GM23338 (cell line): ENCODE measurements around the gene NQO1. TPM values are rescaled to one million over a fixed set of nuclear protein-coding genes. Genes with fewer than 3 reads are reported as not detected.

Experiments
- ATAC-seq: fragments of 200-7000 bp; cut with Tn5 transposase; 3 replicates; pipeline ENCODE4 v1.9.1; 2020
- DNase-seq: peaks from one replicate; pipeline ENCODE4 v3.0.0-alpha.2; 2015; ENCODE audit warnings: low spot score
- H2AFZ ChIP-seq: fragments of 200-600 bp; sonication (generic); 2 replicates; pipeline ENCODE4 v1.8.0; 2016; ENCODE audit warnings: antibody characterized with exemption, mild to moderate bottlenecking, moderate library complexity
- H3F3A ChIP-seq: fragments of 200-600 bp; sonication (generic); replicated peaks from 2 replicates; pipeline ENCODE4 v1.8.0; 2017; ENCODE audit warnings: antibody characterized with exemption, mixed run types, low read depth
- H3K27ac ChIP-seq: fragments of 200-600 bp; sonication (generic); 2 replicates; pipeline ENCODE4 v1.6.1; 2016; ENCODE audit warnings: low read depth
- H3K27me3 ChIP-seq: fragments of 200-600 bp; sonication (generic); 2 replicates; pipeline ENCODE4 v1.8.0; 2016; ENCODE audit warnings: mild to moderate bottlenecking, mixed run types, moderate library complexity; ENCODE audit not compliant: insufficient read depth
- H3K36me3 ChIP-seq: fragments of 200-600 bp; sonication (generic); 2 replicates; pipeline ENCODE4 v1.8.0; 2016; ENCODE audit warnings: mild to moderate bottlenecking; ENCODE audit not compliant: insufficient read depth
- H3K4me1 ChIP-seq: fragments of 200-600 bp; sonication (generic); 2 replicates; pipeline ENCODE4 v1.8.0; 2016; ENCODE audit warnings: mild to moderate bottlenecking, moderate library complexity; ENCODE audit not compliant: insufficient read depth
- H3K4me2 ChIP-seq: fragments of 200-600 bp; sonication (generic); 2 replicates; pipeline ENCODE4 v1.7.1; 2017; ENCODE audit warnings: mixed run types
- H3K4me3 ChIP-seq: fragments of 200-600 bp; sonication (generic); 2 replicates; pipeline ENCODE4 v1.6.1; 2016; ENCODE audit warnings: mixed run types
- H3K79me2 ChIP-seq: fragments of 200-600 bp; sonication (generic); replicated peaks from 2 replicates; pipeline ENCODE4 v1.8.0; 2017; ENCODE audit warnings: mild to moderate bottlenecking; ENCODE audit not compliant: insufficient read depth
- H3K9me2 ChIP-seq: fragments of 200-600 bp; sonication (generic); 2 replicates; pipeline ENCODE4 v1.8.0; 2017; ENCODE audit not compliant: insufficient read depth
- H4K20me1 ChIP-seq: fragments of 200-600 bp; sonication (generic); replicated peaks from 2 replicates; pipeline ENCODE4 v1.8.0; 2017; ENCODE audit warnings: mild to moderate bottlenecking; ENCODE audit not compliant: insufficient read depth
- H3K27ac Mint-ChIP-seq: 2 replicates; pipeline ENCODE4 v1.8.0; 2020; ENCODE audit warnings: inconsistent platforms, mild to moderate bottlenecking, moderate library complexity, mixed read lengths
- H3K27me3 Mint-ChIP-seq: 3 replicates; pipeline ENCODE4 v1.8.0; 2022; ENCODE audit warnings: low read depth, mild to moderate bottlenecking, moderate library complexity, mixed read lengths, inconsistent platforms; ENCODE audit not compliant: insufficient read depth, poor library complexity
- H3K36me3 Mint-ChIP-seq: 3 replicates; pipeline ENCODE4 v1.8.0; 2021; ENCODE audit warnings: low read depth, mild to moderate bottlenecking, inconsistent platforms, moderate library complexity, mixed read lengths
- H3K4me1 Mint-ChIP-seq: 3 replicates; pipeline ENCODE4 v1.8.0; 2020; ENCODE audit warnings: mild to moderate bottlenecking, inconsistent platforms, mixed read lengths
- H3K4me3 Mint-ChIP-seq: 3 replicates; pipeline ENCODE4 v1.8.0; 2021; ENCODE audit warnings: moderate library complexity, mild to moderate bottlenecking, inconsistent platforms, mixed read lengths
- H3K9me3 Mint-ChIP-seq: 3 replicates; pipeline ENCODE4 v1.8.0; 2020; ENCODE audit warnings: moderate library complexity, mild to moderate bottlenecking, inconsistent platforms, mixed read lengths
- CREB1 ChIP-seq: fragments of 250-450 bp; sonication (Bioruptor Pico); IDR thresholded peaks from 2 replicates; pipeline ENCODE4 v1.5.0; 2020; ENCODE audit warnings: low read depth, mild to moderate bottlenecking, moderate library complexity
- EZH2 ChIP-seq: fragments of 200-600 bp; sonication (generic); IDR thresholded peaks from one replicate; pipeline ENCODE4 v1.8.0; 2017; ENCODE audit warnings: antibody characterized with exemption, mild to moderate bottlenecking, low read depth; ENCODE audit not compliant: unreplicated experiment
- JUNB ChIP-seq: IDR thresholded peaks from one replicate; pipeline ENCODE4 v1.6.1; 2016; ENCODE audit warnings: antibody characterized with exemption; ENCODE audit not compliant: unreplicated experiment
- NANOG ChIP-seq: IDR thresholded peaks from 2 replicates; pipeline ENCODE4 v1.6.1; 2016; ENCODE audit warnings: antibody characterized with exemption, borderline replicate concordance
- POLR2AphosphoS5 ChIP-seq: IDR thresholded peaks from 2 replicates; pipeline ENCODE4 v1.6.1; 2016; ENCODE audit warnings: antibody characterized with exemption, low read depth
- ZNF331 ChIP-seq: fragments of 250-450 bp; sonication (Bioruptor Pico); IDR thresholded peaks from 2 replicates; pipeline ENCODE4 v1.5.0; 2020; ENCODE audit warnings: low read depth, mild to moderate bottlenecking, moderate library complexity
- polyA plus RNA-seq: library from polyadenylated mRNA; unstranded; fragments of >200 nt; fragmentation: Nextera tagmentation; extraction: Ambion mirVana; gene quantifications from 2 replicates; pipeline ENCODE4 v1.2.1, GENCODE V29; 2016
- total RNA-seq: library from RNA; depleted of rRNA; stranded (reverse); fragments of >200 nt; shearing (Covaris generic); gene quantifications from 2 replicates; pipeline ENCODE4 v1.2.3, GENCODE V29; 2014
- TF ChIP-seq, protein P1 (sequence below): IDR thresholded peaks from one replicate; pipeline ENCODE4 v1.6.1; 2018; ENCODE audit warnings: antibody characterized with exemption; ENCODE audit not compliant: unreplicated experiment
- TF ChIP-seq, protein P2 (sequence below): IDR thresholded peaks from 2 replicates; pipeline ENCODE4 v1.6.1; 2016; ENCODE audit warnings: antibody characterized with exemption
- TF ChIP-seq, protein P3 (sequence below), 2 experiments: fragments of 200-600 bp in 1 of 2; sonication (generic) in 1 of 2; conservative IDR thresholded peaks; 2 replicates each; pipeline versions ENCODE4 v1.5.1 to v1.6.1; 2016 to 2017; ENCODE audit warnings: antibody characterized with exemption in 2 of 2, low read depth in 2 of 2, mild to moderate bottlenecking in 2 of 2, moderate library complexity in 1 of 2

The NQO1 gene
- total and polyA plus RNA-seq, 2 experiments from 2014 or later = 80.9 to 86.3 TPM

DNA sequence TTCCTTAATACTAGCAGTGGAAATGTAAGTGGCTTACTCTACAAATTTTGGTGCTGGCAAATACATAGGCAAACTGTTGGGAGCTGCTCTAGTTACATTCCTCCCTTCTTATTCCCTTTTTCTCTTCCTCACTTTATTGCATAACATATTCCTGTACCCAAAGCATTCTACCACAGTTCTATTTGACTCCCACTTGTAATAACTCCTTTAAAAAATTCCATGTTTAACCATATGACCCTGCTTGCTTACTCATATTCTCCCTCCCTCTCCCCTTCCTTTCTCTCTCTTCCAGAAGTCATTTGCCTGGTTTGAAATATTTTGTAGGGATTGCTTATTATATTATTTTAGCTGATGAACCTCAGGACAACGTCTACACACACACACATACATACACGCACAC is 22.7 kb downstream of the NQO1 start:
- H3K4me3 Mint-ChIP-seq = no peak overlapping the region
- Histone ChIP-seq H3K4me3 (no peak overlapping the region), H3K4me1 (peaks cover 8% of the 10 kb centered on the region; the same call in 1 of the 2 replicates), H2AFZ (no peak overlapping the region), H3K9me2 (no peaks in the 10 kb centered on the region), H3K27me3 (no peaks in the 10 kb centered on the region), H4K20me1 (no peaks in the 10 kb centered on the region), H3K27ac (no peak overlapping the region), H3K79me2 (no peaks in the 10 kb centered on the region), H3F3A (no peaks in the 10 kb centered on the region), H3K4me2 (no peak overlapping the region), H3K36me3 (no peaks in the 10 kb centered on the region)
- no peak overlapping the region for H3K27ac Mint-ChIP-seq
- DNase-seq (no peak), ATAC-seq (no peak)
- H3K4me1 Mint-ChIP-seq = peaks cover 5% of the 10 kb centered on the region; the same call in 2 of the 3 replicates
- H3K36me3 Mint-ChIP-seq = no peaks in the 10 kb centered on the region
- TF ChIP-seq ZNF331 (CRISPR knock-in tag) = no peak
- H3K9me3 Mint-ChIP-seq = no peaks in the 10 kb centered on the region
- H3K27me3 Mint-ChIP-seq = peaks cover 3% of the 10 kb centered on the region

DNA sequence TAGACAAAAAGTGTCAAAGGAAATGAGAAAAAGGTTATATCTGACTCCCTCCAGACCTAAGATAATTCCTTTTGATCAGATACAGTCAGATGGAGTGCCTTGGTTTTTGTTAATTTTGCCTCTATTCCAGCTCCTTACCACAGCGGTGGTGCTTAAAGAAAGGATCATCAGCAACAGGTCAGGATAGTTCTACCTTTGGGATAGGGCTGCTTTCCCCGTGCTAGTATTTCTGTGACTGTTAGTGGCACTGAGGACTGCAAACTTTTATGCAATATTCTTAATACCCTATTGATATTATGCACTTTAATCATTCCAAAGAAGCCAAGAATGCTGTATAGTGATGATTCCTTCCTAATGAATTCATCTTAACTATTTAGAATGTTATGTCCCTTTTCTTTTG is 24.5 kb downstream of the NQO1 start:
- Histone ChIP-seq H4K20me1 (no peaks in the 10 kb centered on the region), H3K27me3 (no peaks in the 10 kb centered on the region), H3K4me3 (no peak overlapping the region), H3K4me1 (peaks cover 7% of the 10 kb centered on the region; the same call in 1 of the 2 replicates), H3F3A (no peaks in the 10 kb centered on the region), H3K4me2 (no peak overlapping the region), H3K36me3 (no peaks in the 10 kb centered on the region), H3K9me2 (no peaks in the 10 kb centered on the region), H2AFZ (no peak overlapping the region), H3K79me2 (no peaks in the 10 kb centered on the region), H3K27ac (no peak overlapping the region)
- Mint-ChIP-seq H3K27me3 (peaks cover 2% of the 10 kb centered on the region), H3K9me3 (no peaks in the 10 kb centered on the region), H3K27ac (no peak overlapping the region), H3K36me3 (no peaks in the 10 kb centered on the region), H3K4me3 (no peak overlapping the region), H3K4me1 (peaks cover 6% of the 10 kb centered on the region; the same call in 2 of the 3 replicates)
- ATAC-seq (no peak), DNase-seq (no peak)
- TF ChIP-seq EZH2 (no peak), POLR2AphosphoS5 (no peak), JUNB (no peak)
- TF ChIP-seq, protein P1, sequence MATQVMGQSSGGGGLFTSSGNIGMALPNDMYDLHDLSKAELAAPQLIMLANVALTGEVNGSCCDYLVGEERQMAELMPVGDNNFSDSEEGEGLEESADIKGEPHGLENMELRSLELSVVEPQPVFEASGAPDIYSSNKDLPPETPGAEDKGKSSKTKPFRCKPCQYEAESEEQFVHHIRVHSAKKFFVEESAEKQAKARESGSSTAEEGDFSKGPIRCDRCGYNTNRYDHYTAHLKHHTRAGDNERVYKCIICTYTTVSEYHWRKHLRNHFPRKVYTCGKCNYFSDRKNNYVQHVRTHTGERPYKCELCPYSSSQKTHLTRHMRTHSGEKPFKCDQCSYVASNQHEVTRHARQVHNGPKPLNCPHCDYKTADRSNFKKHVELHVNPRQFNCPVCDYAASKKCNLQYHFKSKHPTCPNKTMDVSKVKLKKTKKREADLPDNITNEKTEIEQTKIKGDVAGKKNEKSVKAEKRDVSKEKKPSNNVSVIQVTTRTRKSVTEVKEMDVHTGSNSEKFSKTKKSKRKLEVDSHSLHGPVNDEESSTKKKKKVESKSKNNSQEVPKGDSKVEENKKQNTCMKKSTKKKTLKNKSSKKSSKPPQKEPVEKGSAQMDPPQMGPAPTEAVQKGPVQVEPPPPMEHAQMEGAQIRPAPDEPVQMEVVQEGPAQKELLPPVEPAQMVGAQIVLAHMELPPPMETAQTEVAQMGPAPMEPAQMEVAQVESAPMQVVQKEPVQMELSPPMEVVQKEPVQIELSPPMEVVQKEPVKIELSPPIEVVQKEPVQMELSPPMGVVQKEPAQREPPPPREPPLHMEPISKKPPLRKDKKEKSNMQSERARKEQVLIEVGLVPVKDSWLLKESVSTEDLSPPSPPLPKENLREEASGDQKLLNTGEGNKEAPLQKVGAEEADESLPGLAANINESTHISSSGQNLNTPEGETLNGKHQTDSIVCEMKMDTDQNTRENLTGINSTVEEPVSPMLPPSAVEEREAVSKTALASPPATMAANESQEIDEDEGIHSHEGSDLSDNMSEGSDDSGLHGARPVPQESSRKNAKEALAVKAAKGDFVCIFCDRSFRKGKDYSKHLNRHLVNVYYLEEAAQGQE = no peak

DNA sequence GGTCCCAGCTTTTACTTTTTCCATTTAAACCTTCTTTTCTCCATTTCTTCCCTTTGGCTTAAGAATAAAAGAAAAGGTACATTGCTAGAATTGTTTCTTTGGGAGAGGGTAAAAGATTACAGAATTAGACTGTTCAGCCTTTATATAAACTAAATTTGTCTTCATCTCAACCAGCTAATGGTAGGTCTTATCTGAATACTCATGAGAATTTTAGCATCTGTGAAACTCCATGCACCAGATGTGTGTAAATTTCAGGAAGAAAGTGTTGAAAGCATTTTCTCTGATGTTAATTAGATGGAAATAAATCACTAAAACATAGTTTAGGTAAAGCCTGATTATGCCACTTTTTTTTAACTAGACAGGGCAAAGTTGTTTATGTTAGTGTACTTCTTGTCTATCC is 24.9 kb downstream of the NQO1 start:
- Mint-ChIP-seq H3K27me3 (peaks cover 2% of the 10 kb centered on the region), H3K4me1 (peaks cover 3% of the 10 kb centered on the region; the same call in 1 of the 3 replicates), H3K27ac (no peak overlapping the region), H3K9me3 (no peaks in the 10 kb centered on the region), H3K4me3 (no peak overlapping the region), H3K36me3 (no peaks in the 10 kb centered on the region)
- Histone ChIP-seq H4K20me1 (no peaks in the 10 kb centered on the region), H3K4me1 (peaks cover 3% of the 10 kb centered on the region; the same call in 1 of the 2 replicates), H3K27me3 (no peaks in the 10 kb centered on the region), H3F3A (no peaks in the 10 kb centered on the region), H3K27ac (no peak overlapping the region), H3K36me3 (no peaks in the 10 kb centered on the region), H2AFZ (no peak overlapping the region), H3K4me3 (no peak overlapping the region), H3K79me2 (no peaks in the 10 kb centered on the region), H3K9me2 (no peaks in the 10 kb centered on the region), H3K4me2 (no peak overlapping the region)
- ATAC-seq (no peak), DNase-seq (no peak)
- TF ChIP-seq NANOG (no peak), POLR2AphosphoS5 (no peak), CREB1 (no peak), EZH2 (no peak), ZNF331 (CRISPR knock-in tag) (no peak)
- TF ChIP-seq, protein P2, sequence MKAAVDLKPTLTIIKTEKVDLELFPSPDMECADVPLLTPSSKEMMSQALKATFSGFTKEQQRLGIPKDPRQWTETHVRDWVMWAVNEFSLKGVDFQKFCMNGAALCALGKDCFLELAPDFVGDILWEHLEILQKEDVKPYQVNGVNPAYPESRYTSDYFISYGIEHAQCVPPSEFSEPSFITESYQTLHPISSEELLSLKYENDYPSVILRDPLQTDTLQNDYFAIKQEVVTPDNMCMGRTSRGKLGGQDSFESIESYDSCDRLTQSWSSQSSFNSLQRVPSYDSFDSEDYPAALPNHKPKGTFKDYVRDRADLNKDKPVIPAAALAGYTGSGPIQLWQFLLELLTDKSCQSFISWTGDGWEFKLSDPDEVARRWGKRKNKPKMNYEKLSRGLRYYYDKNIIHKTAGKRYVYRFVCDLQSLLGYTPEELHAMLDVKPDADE = no peak
- TF ChIP-seq, protein P3, sequence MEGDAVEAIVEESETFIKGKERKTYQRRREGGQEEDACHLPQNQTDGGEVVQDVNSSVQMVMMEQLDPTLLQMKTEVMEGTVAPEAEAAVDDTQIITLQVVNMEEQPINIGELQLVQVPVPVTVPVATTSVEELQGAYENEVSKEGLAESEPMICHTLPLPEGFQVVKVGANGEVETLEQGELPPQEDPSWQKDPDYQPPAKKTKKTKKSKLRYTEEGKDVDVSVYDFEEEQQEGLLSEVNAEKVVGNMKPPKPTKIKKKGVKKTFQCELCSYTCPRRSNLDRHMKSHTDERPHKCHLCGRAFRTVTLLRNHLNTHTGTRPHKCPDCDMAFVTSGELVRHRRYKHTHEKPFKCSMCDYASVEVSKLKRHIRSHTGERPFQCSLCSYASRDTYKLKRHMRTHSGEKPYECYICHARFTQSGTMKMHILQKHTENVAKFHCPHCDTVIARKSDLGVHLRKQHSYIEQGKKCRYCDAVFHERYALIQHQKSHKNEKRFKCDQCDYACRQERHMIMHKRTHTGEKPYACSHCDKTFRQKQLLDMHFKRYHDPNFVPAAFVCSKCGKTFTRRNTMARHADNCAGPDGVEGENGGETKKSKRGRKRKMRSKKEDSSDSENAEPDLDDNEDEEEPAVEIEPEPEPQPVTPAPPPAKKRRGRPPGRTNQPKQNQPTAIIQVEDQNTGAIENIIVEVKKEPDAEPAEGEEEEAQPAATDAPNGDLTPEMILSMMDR (conservative IDR thresholded peaks at IDR 0.05; ENCODE audit: low read depth in 2 of 2) = no peak
